GM12873 (cell line): ENCODE data around the gene NHLRC2.

Experiments used
- CTCF ChIP-seq: IDR thresholded peaks from 2 replicates; pipeline ENCODE4 v1.5.1; 2012; ENCODE audit warnings: low read depth, mild to moderate bottlenecking, moderate library complexity, low read length, control low read depth; ENCODE audit not compliant: insufficient read depth; ENCODE audit errors: missing control alignments

NHLRC2 gene

DNA sequence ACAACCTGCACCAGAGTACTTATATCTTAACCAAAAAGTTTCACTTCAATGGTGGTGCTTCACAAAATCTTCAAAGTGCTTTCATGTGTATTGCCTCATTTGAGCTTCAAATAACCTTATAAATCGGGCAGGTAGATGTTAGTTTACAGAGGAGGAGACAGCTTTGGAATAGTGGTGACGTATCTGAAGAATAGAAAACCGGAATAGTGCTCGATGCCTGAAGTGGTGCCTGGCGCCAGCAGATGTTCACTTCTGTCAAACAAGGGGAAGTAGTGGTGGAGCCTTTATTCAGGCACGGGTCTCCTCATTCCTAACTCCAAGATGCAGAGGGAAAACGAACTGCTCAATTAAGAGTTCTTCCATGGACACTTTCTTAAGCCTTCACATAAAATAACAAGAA, 58.1 kb downstream of the NHLRC2 start:
- TF ChIP-seq CTCF = no peak

DNA sequence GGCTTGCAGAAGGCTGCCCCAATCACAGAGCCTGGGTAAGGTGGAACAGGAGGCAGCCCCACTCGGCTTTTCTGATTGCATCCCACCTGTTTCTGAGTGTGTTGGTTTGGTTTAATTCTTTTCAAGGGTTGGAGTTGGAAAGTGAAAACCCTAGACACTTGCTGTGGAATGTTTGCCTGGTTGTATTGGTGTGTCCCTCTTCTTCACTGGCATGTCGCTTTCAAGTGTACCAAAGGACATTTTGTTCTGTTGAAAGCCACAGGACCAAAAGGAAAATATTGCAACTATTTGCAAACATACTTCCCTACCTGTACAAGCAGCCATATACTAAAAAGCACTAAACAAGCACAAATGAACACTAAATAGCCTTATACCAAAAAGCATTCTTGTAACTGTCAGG, 60.5 kb downstream of the NHLRC2 start:
- TF ChIP-seq CTCF = no peak

DNA sequence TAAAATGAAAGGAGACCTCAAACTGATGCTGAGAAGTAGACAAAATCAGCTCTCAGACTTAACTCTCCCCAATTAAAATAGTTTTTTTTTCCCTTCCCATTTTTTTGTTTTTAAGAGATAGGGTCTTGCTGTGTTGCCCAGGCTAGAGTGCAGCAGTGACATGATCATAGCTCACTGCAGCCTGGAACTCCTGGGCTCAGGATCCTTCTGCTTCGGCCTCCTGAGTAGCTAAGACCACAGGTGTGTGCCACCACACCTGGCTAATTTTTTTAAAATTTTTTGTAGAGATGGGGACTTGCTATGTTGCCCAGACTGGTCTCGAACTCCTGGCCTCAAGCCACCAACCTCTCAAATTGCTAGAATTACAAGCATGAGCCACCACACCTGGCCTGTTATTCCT, 61.1 kb downstream of the NHLRC2 start:
- no peak for TF ChIP-seq CTCF

DNA sequence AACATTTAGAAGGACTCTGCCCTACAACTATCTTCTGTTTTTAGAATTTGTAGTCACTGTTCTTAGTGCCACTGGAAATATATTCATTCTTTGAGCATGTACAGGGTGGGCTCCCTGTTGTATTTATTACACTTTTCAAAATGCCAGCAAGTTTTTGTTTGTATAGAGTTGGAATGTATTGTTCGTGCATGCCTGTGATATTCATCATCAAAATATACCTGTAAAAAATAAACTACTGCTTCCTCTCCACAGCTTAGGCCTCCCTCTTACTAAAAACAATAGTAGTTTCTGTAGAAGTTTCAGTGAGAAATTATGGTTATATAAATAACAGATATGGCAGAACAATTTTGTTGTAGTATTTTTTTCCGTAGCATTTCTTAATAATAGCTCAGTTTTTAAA, 61.6 kb downstream of the NHLRC2 start:
- TF ChIP-seq CTCF = no peak

DNA sequence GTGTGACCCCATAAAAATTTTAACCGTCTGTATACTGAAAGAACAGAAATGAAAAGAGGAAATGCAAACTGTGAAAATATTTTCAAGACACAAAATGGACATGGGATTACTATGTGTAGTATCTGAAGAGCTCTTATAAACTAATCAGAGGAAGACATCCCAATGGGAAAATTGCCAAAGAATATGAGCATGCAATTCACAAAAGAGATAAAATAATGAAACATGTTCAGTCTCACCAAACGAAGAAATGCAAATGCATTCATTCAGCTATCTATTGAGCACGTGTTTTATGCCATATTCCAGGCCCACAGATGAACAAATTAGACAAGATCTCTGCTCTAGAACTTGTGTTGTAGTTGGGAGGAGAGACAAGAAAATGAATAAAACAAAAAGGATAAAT, 63.2 kb downstream of the NHLRC2 start:
- no peak for TF ChIP-seq CTCF

DNA sequence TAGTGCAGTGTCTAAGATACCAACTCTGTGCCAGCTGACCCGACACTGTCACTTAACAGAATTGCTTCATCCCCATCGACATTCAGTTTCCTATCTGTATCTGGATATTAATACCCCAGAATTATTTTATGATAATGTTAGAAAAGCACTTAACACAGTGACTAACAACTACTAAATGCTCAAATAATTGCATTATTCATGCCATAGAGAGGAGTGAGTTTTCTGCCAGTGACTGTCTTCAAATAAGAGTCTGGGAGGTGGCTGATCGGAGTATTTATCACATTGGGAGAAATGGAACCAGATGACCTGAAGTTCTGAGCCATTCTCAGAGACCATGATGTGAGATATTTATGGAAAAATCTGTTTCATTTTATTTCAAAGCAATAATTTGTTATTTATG, 65.7 kb downstream of the NHLRC2 start:
- TF ChIP-seq CTCF = no peak

DNA sequence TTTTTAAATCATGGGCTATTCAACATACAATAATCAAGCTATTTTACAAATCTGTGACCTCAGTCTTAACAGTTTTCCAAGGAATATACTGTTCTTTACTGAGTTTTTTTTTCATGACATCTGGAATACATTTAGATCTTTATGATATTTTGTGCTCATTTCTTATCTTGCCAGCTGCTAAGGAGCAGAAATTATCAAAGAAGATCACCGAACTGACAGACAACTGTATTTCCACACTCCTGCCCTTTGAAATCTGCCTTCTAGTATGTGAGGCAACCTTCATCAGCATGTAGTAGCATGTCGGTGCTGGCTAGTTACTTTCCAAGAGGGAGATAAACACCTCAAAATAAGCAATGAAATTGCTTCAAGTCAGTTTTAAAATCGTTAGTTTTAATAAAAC, 66.4 kb downstream of the NHLRC2 start:
- no peak for TF ChIP-seq CTCF

DNA sequence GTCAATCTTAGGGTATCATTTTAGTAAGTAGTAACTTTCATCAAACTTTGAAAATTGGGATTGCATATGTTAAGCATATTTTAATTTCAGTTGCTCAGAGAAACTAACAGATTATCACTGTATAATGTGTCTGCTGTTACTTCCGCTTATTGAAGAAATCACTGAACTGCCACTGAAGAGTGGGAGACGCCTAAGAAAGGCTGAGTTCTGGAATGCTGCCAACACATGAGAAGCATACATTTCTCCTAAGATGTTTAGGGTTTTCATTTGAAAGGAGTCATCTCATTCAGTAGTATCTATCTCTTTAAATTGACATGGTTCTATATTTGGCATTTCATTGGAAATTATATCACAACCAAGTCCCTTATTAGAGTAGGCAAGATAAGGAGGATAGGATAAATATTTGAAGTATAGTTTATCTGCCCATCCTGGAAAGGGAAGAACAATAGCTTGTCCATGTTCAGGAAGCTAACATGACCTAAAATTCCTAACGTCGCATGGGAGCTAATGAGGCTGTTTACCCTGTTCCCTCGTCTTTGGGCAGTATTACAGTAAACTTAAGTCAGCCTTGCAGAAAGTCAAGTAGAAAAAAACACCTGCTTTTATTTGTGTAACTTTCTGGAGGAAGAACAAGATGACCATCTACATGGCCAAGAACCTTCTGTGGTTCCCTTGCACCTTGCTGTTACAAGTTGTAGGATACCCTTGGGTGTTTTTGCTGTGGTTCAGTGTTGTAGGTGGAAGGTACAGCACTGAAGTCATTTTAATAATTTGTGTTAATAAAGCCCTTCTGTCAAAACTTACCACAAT, 67.3 kb downstream of the NHLRC2 start:
- no peak for TF ChIP-seq CTCF
